Measurements from ENCODE around the gene METTL24.

DNA sequence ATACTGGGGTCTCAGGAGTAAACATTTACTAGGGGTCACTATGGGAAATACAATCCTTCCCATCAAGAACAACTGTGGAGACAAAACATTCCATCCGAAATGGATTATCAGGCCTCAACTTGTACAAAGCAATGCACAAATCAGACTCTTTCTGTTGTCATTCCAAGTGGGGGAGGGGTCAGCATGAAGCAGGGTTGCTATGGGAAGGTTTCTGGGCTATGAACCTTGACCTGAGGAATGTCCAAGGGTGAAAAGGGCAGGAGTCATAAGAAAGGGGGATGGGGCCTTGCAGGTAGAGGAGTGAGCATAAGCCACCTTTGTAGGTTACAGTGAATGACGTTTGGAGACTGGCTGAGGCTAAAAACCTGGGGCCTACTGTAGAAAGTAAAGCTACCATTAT lies 3.1 kb downstream of the METTL24 start:
- TF ChIP-seq, protein P1, sequence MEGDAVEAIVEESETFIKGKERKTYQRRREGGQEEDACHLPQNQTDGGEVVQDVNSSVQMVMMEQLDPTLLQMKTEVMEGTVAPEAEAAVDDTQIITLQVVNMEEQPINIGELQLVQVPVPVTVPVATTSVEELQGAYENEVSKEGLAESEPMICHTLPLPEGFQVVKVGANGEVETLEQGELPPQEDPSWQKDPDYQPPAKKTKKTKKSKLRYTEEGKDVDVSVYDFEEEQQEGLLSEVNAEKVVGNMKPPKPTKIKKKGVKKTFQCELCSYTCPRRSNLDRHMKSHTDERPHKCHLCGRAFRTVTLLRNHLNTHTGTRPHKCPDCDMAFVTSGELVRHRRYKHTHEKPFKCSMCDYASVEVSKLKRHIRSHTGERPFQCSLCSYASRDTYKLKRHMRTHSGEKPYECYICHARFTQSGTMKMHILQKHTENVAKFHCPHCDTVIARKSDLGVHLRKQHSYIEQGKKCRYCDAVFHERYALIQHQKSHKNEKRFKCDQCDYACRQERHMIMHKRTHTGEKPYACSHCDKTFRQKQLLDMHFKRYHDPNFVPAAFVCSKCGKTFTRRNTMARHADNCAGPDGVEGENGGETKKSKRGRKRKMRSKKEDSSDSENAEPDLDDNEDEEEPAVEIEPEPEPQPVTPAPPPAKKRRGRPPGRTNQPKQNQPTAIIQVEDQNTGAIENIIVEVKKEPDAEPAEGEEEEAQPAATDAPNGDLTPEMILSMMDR (IDR thresholded peaks at IDR 0.05): no peak
- no peak for TF ChIP-seq ZFX (IDR thresholded peaks at IDR 0.05; ENCODE audit: borderline replicate concordance)
